A673 (cell line): ENCODE results near the gene CIAO2A. TPM values are rescaled to one million over a fixed set of nuclear protein-coding genes. Genes with fewer than 3 reads are reported as not detected.

ENCODE experiments used
- BruUV-seq: library from RNA; stranded (reverse); fragments of 400-500 nt; replicated peaks from 2 replicates; lab custom pipeline; 2021; lab: Mats Ljungman, UMichigan
- CTCF ChIA-PET: fragments of 300-600 bp; sonication (Branson Sonifier 250); formaldehyde crosslinking; loops from one replicate; lab custom pipeline; 2022; ENCODE audit warnings: antibody characterized with exemption; lab: Charles Lee
- POLR2A ChIA-PET: fragments of 300-600 bp; sonication (Branson Sonifier 250); formaldehyde crosslinking; loops from one replicate; lab custom pipeline; 2022; ENCODE audit warnings: antibody characterized with exemption; ENCODE audit not compliant: low non-redundant PET; lab: Charles Lee
- DNase-seq: peaks from one replicate; pipeline ENCODE4 v3.0.0-alpha.2; 2015; ENCODE audit warnings: low spot score
- H3K27ac ChIP-seq: fragments of 200-600 bp; sonication (generic); 2 replicates; pipeline ENCODE4 v1.5.1; 2016; ENCODE audit warnings: mixed run types, low read depth, mild to moderate bottlenecking, mixed read lengths, antibody characterized with exemption, low read length; ENCODE audit not compliant: poor library complexity, severe bottlenecking
- H3K27me3 ChIP-seq: fragments of 200-600 bp; sonication (generic); replicated peaks from 2 replicates; pipeline ENCODE4 v1.6.1; 2017; ENCODE audit warnings: mixed run types, low read depth, mild to moderate bottlenecking, mixed read lengths, antibody characterized with exemption, low read length; ENCODE audit not compliant: insufficient read depth, poor library complexity
- H3K36me3 ChIP-seq: fragments of 200-600 bp; sonication (generic); 2 replicates; pipeline ENCODE4 v1.6.1; 2016; ENCODE audit warnings: mixed run types, mild to moderate bottlenecking, mixed read lengths, antibody characterized with exemption, low read length; ENCODE audit not compliant: insufficient read depth, poor library complexity, severe bottlenecking
- H3K4me1 ChIP-seq: fragments of 200-600 bp; sonication (generic); 2 replicates; pipeline ENCODE4 v1.6.1; 2017; ENCODE audit warnings: mixed run types, mild to moderate bottlenecking, mixed read lengths, antibody characterized with exemption, low read length; ENCODE audit not compliant: insufficient read depth, poor library complexity, severe bottlenecking
- H3K4me3 ChIP-seq: fragments of 200-600 bp; sonication (generic); 2 replicates; pipeline ENCODE4 v1.5.1; 2016; ENCODE audit warnings: low read depth, mixed run types, mild to moderate bottlenecking, mixed read lengths, low read length; ENCODE audit not compliant: poor library complexity, severe bottlenecking
- H3K9me3 ChIP-seq: fragments of 200-600 bp; sonication (generic); 2 replicates; pipeline ENCODE4 v1.6.1; 2016; ENCODE audit warnings: mixed run types, low read depth, mild to moderate bottlenecking, mixed read lengths, antibody characterized with exemption, low read length; ENCODE audit not compliant: poor library complexity, severe bottlenecking
- CTCF ChIP-seq: fragments of 300-800, 200-600 bp; sonication (generic); conservative IDR thresholded peaks from 2 replicates; pipeline ENCODE4 v1.5.1; 2017; ENCODE audit warnings: low read depth, mild to moderate bottlenecking, antibody characterized with exemption, low read length, moderate library complexity, mixed read lengths
- EZH2 ChIP-seq: fragments of 200-600 bp; sonication (generic); IDR thresholded peaks from 2 replicates; pipeline ENCODE4 v1.6.1; 2017; ENCODE audit warnings: borderline replicate concordance, low read depth, mild to moderate bottlenecking, mixed read lengths, antibody characterized with exemption, low read length; ENCODE audit not compliant: poor library complexity, severe bottlenecking
- intact Hi-C: fragments of 100-400 bp; cut with micrococcal nuclease; formaldehyde crosslinking; loops from one replicate; pipeline ENCODE4 v1.10.0; 2022; ENCODE audit not compliant: unreplicated experiment
- total RNA-seq: library from RNA; stranded (reverse); gene quantifications from 2 replicates; pipeline ENCODE4 v1.2.3, GENCODE V29; 2021

Gene CIAO2A
- total RNA-seq, 1 experiment from 2014 or later, result 75.6 TPM

DNA sequence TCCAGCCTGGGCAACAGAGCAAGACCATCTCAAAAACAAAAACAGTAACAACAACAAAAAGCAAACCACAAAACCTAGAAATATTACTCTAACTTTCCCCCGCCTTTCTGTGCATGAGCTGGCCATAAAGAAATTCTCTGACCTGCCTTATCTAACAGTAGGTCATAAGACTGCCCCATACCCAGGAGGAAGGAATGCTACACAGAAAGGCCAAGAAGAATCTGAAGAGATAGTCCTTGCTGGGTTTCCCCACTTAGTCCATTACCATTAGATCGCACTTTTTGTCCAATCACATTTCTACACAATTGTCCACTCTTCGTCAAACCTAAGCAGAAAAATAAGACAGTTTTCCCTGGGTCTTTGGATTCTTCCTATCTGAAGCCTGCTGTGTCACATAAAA, 23.5 kb downstream of the CIAO2A start:
- no peak overlapping the region for H3K27ac ChIP-seq
- no TSS peak for BruUV-seq
- ChIA-PET CTCF (interaction anchor here (1.1 kb wide), 1 partner anchor 318 kb away, joined by 4 read pairs; no protein-coding TSS in a partner anchor), POLR2A (interaction anchor here (0.6 kb wide), 1 partner anchor 563 kb away, joined by 3 read pairs; no protein-coding TSS in a partner anchor)
- H3K9me3 ChIP-seq, result no peaks in the 10 kb centered on the region
- no peak for TF ChIP-seq EZH2
- no peak for TF ChIP-seq CTCF
- H3K4me3 ChIP-seq, result no peak overlapping the region
- H3K36me3 ChIP-seq, result no peaks in the 10 kb centered on the region
- no peaks in the 10 kb centered on the region for H3K4me1 ChIP-seq
- DNase-seq, result no peak
- no peaks in the 10 kb centered on the region for H3K27me3 ChIP-seq
- intact Hi-C loops, result loop anchor here (2.0 kb wide), 1 partner anchor 339 kb away; no protein-coding TSS in a partner anchor

DNA sequence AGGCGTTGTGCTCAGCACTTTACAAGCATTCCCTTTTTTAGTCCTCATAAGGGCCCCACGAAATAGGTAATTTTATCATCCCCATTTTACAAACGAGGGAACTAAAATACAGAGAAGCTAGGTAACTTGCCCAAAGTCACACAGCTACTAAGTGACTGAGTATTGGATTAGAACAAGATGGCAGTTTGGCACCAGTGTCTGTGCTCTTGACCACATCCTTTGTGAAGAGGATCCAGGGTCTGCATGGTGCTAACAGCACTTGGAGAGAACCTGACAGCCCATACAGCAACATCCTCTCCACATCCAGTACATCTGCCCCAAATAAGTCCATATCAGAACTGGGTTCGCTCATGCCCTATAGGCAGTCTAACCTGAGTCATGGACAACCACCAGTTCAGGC, 25.5 kb downstream of the CIAO2A start:
- no peaks in the 10 kb centered on the region for H3K27me3 ChIP-seq
- no peak overlapping the region for H3K4me3 ChIP-seq
- no peak overlapping the region for H3K27ac ChIP-seq
- DNase-seq, result no peak
- H3K36me3 ChIP-seq, result no peaks in the 10 kb centered on the region
- intact Hi-C loops, result loop anchor here (5.0 to 10.0 kb wide), 2 partner anchors 173 to 661 kb away; no protein-coding TSS in a partner anchor
- H3K4me1 ChIP-seq, result no peaks in the 10 kb centered on the region
- no peak for TF ChIP-seq CTCF
- no peak for TF ChIP-seq EZH2
- ChIA-PET CTCF (interaction anchor here (1.0 to 1.7 kb wide), 4 partner anchors 22 to 601 kb away, joined by 3 to 30 read pairs (median 12); partner anchors contain the start of gene DAPK2), POLR2A (no interaction called here)
- BruUV-seq, result no TSS peak
- no peaks in the 10 kb centered on the region for H3K9me3 ChIP-seq

- peak; percentile 86 for DNase-seq
- Histone ChIP-seq H3K4me1 (no peaks in the 10 kb centered on the region), H3K36me3 (no peaks in the 10 kb centered on the region), H3K27ac (no peak overlapping the region), H3K9me3 (no peaks in the 10 kb centered on the region), H3K27me3 (no peaks in the 10 kb centered on the region), H3K4me3 (no peak overlapping the region)
- no peak for TF ChIP-seq EZH2
- peak; percentile 76 for TF ChIP-seq CTCF
- intact Hi-C loops, result loop anchor here (1.0 to 10.0 kb wide), 6 partner anchors 173 to 779 kb away; no protein-coding TSS in a partner anchor
- no TSS peak for BruUV-seq
- ChIA-PET CTCF (interaction anchor here (0.6 to 1.7 kb wide), 6 partner anchors 21 to 601 kb away, joined by 3 to 30 read pairs (median 6); partner anchors contain the start of genes CIAO2A and DAPK2), POLR2A (no interaction called here)
Measured at GRCh38 chr15:64067564-64068030, 26.0 kb downstream of the CIAO2A start.
